NCI-H524 (cell line): ENCODE results near the gene BAD.

Experiments used
- DNase-seq, 2 experiments: peaks; one replicate each; lab custom pipeline; 2025; lab: John Stamatoyannopoulos, UW

BAD gene

DNA sequence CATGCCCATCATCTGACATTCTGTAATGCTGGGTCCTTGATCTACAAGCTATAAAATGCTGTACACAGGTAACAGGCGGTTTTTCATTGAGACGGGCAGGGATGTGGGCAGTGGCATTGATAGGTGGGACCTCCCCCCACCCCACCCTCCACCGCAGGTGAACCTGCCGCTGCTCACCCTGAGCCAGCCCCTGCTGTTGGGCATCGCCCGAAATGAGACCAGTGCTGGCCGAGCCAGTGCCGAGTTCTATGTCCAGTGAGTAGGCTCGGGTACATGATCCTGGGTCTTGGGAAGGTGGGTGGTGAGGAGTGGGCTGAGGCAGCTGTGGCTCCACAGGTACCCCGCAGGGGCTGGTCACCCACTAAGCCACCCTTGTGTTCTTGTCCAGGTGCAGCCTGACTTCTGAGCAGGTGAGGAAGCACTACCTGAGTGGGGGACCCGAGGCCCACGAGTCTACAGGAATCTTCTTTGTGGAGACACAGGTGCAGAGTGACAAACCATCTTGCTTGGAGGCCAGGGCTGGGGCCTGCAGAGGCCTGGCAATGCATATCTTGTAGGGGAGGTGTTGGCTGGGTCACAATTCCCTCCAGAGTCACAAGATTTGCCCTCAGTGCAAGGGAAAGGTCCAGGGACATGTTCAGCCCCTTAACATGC lies 55.2 kb downstream of the BAD start:
- no peak for DNase-seq

DNA sequence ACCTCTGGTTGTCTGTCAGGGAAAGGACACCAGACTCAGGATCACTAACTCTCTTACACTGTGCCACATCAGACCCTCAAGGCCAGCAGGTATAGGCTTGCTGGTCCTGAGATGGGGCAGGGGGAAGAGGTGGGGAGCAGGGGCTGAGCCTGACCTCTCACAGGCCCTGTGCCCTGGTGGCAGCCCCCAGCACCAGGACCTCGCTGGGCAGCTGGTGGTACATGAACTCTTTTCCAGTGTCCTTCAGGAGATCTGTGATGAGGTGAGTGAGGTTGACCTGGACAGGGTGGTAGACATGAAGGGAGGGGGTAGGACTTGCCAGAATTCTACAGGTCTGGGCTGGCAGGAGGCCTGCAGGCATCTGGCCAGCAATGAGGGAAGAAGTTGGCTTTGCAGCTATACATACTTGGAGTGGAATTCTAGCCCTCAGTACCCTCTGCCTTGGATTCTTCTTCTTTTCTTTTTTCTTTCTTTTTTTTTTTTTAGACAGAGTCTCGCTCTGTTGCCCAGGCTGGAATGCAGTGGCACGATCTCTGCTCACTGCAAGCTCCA lies 57.0 kb downstream of the BAD start:
- no peak for DNase-seq

DNA sequence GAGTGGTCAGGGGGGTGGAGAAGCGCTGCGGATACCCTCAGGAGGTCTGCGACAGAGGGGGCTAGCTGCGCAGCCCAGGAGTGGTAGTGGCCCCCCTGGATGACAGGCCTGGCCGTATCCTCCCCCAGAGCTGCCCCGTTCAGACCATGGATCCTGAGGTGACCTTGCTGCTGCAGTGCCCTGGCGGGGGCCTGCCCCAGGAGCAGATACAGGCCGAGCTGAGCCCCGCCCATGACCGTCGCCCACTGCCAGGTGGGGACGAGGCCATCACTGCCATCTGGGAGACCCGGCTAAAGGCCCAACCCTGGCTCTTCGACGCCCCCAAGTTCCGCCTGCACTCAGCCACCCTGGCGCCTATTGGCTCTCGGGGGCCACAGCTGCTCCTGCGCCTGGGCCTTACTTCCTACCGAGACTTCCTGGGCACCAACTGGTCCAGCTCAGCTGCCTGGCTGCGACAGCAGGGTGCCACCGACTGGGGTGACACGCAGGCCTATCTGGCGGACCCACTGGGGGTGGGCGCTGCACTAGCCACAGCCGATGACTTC lies 57.9 kb downstream of the BAD start:
- peak; percentile 77 to 80 for DNase-seq

DNA sequence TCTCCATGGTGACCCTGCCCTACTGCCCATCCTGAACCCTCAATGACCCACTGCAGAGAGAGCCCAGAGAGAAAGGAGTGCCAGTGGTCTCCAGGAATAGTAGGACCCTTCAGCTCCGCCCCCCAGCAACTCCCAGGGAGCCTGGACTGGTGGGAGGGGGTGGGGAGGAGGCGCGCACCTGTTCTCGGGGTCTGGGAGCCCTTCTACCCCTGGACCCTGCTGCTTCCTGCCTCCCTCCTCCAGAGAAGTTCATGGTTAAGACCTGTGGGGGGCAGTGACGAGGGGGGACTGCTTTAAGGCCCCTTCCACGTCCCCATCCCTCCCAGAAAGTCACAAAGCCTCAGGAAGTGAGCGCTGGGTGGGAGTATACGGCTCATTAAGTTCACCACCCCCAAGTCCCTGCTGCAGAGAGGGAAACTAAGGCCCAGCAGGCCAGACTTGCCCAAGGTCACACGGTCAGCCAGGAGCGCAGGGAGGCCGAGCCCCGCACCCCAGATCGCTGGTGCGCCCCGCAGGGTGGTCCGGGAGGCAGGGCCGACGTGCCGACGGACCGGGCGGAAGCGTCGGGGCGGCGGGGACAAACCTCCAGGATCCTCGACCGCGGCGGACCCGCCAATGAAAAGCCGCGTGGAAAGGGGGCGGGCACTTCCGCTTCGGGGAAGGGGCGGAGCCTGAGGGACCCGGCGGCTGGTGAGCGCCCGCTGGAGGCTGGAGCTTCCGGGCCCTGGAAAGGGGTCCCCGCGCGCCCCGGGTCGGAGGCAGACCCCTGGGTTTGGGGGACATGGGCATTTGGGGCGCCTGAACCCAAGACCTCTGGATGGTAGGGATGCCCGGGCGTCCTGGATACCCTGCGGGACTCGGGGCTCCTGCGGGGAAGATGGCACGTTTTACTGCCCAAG lies 58.6 kb downstream of the BAD start, which contains the start of the genes NUDT22 and TRPT1:
Gene NUDT22 (plus strand): TSS at position 667 of the 899 bp plus-strand sequence. CDS start 379 bp downstream, outside the sequence.
Gene TRPT1 (minus strand): TSS at position 579 of the 899 bp plus-strand sequence. CDS start 326 bp downstream, at position 253.
- DNase-seq = peak; percentile 47 to 78

DNA sequence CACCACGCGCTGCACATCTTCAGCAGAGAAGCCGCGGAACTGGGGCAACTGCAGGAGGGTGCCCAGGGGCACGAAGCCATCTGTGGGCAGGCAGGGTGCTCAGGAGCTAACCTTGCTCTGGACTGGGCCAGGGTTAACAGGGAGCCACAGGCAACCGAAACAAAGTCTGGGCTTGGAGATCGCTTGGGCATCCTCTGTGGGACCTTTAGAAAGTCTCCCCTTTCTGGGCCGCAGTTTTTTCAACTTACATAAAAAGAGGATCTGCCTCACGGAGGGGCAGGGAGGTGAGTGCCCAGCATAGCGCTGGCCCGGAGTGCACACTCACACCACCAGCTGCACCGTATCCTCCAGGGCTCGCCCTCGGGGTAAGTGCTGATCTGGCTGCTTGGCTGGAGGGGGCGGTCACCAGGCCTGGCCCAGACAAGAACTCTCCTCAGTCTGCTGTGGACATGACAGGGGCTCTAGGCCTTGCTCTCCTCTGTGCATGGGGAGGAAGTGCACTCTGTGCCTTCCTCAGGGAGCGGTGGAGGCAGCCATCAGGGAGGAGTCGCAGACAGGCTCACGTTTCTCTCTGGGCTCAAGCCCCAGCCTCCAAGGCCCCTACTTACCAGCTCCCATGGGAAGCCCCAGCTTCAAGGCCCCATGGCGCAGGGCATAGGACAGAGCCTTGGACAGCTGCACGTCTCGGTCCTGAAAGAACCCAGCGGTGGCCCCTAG lies 59.4 kb downstream of the BAD start:
- no peak for DNase-seq

DNA sequence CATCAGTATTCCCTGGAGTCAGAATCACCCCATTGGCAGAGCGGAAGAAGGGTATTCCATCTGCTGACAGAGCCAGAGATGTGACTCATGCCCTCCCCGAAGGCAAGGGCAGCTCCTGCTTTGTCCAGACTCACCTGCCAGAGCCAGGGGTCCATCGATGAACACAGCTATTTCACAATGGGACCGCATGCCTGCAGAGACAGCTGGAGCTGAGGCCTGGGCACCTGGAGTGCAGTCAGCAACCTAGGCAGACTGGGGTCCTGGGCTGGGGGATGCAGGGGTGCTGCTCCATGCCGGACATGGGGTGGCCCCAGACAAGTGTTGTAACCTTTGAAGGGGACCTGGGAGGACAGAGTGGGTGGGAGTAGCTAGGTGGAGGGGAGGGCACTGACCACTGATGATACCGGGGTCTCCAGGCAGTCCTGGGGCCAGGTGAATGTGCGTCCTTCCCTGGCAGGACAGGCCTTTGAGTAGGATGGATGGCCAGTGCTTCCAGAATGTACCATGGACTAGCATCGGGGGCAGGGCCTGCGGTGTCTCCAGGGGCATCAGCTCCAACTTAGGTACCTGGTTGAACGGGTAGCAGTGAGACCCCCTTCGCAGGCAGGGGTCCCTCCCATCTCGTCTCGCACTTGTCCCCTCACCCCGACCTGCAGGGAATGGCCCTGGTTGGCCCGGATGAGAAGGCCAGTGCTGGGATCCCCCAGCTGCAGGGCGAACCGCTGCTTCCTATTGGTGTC lies 60.1 kb downstream of the BAD start:
- DNase-seq = no peak

DNA sequence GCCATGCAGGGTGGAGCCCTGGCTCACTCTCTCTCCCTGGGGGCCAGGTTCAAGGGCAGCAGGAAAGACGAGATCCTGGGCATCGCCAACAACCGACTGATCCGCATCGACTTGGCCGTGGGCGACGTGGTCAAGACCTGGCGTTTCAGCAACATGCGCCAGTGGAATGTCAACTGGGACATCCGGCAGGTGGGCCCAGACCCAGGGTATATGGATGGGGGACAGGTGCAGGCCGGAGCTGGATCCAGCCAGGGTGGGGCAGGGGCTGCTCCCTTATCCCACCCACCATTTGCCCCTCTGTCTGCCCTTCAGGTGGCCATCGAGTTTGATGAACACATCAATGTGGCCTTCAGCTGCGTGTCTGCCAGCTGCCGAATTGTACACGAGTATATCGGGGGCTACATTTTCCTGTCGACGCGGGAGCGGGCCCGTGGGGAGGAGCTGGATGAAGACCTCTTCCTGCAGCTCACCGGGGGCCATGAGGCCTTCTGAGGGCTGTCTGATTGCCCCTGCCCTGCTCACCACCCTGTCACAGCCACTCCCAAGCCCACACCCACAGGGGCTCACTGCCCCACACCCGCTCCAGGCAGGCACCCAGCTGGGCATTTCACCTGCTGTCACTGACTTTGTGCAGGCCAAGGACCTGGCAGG lies 61.3 kb downstream of the BAD start:
- DNase-seq = peak in 1 of 2 experiments; percentile 62

DNA sequence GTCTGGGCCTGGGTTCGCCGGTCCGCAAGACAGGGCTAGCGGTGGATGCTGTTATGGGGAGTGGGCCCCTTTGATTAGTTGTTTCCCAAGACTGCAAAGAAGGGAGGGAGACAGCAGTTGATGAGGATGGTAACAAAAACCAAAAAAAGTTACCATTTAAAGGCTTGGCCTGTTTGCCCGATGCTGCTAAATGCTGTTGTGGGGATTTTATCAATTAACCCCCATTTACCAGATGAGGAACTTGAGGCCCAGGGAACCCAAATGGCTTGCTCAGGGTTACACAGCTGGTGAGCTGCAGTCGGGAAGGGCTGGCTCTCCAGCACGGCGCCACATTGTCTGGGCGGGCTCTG lies 61.8 kb downstream of the BAD start:
- no peak for DNase-seq

DNA sequence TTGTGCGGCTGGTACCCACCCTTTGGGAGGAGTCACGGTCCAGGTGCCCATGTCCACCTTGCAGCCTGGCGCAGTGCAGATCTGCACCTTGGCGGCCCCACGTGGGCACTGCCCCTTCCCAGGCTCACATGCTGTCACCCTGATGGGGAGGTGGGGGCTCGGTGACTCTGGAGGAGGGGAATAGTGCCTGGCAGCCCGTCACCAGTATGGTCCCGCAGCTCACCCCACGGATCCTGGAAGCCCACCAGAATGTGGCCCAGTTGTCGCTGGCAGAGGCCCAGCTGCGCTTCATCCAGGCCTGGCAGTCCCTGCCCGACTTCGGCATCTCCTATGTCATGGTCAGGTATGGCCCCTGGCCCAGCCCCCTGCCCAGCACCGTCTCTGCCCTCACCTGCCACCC lies 63.7 kb downstream of the BAD start:
- no peak for DNase-seq

DNA sequence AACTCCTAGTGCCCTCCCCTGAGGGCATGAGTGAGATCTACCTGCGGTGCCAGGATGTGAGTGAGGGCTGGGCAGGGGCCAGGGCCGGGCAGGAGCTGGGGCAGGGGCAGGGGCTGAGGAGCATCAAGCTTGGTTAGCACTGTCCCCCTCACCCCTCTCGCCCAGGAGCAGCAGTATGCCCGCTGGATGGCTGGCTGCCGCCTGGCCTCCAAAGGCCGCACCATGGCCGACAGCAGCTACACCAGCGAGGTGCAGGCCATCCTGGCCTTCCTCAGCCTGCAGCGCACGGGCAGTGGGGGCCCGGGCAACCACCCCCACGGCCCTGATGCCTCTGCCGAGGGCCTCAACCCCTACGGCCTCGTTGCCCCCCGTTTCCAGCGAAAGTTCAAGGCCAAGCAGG lies 64.2 kb downstream of the BAD start:
- no peak for DNase-seq
